SU-DHL-6 (cell line): ENCODE data around the gene CHMP1A.

Source experiments
- H2AFZ ChIP-seq: fragments of 200-600 bp; sonication (generic); 2 replicates; pipeline ENCODE4 v1.6.1; 2014; ENCODE audit warnings: low read depth, mild to moderate bottlenecking, moderate library complexity, mixed read lengths, antibody characterized with exemption, low read length; ENCODE audit not compliant: severe bottlenecking
- H3F3A ChIP-seq: fragments of 200-600 bp; shearing (Covaris generic); 2 replicates; pipeline ENCODE4 v1.6.0; 2016; ENCODE audit warnings: antibody characterized with exemption, mild to moderate bottlenecking; ENCODE audit not compliant: insufficient read depth
- H3K27ac ChIP-seq: fragments of 200-600 bp; sonication (generic); 2 replicates; pipeline ENCODE4 v1.5.1; 2016; ENCODE audit warnings: low read depth, mild to moderate bottlenecking, low read length, moderate library complexity, mixed read lengths
- H3K27me3 ChIP-seq: fragments of 200-600 bp; sonication (generic), shearing (Covaris generic); 2 replicates; pipeline ENCODE4 v1.6.0; 2014; ENCODE audit warnings: mild to moderate bottlenecking, low read length
- H3K36me3 ChIP-seq: fragments of 200-600 bp; sonication (generic); 2 replicates; pipeline ENCODE4 v1.6.1; 2014; ENCODE audit warnings: mild to moderate bottlenecking, low read length, mixed read lengths
- H3K4me2 ChIP-seq: fragments of 300-600, 200-600 bp; shearing (Covaris generic), sonication (generic); 2 replicates; pipeline ENCODE4 v1.6.0; 2014; ENCODE audit warnings: low read length, low read depth, mild to moderate bottlenecking; ENCODE audit not compliant: poor library complexity, severe bottlenecking
- H3K4me3 ChIP-seq: fragments of 200-600 bp; sonication (generic); 2 replicates; pipeline ENCODE4 v1.5.1; 2014; ENCODE audit warnings: antibody characterized with exemption, low read length, mild to moderate bottlenecking, mixed read lengths; ENCODE audit not compliant: insufficient read depth, poor library complexity, severe bottlenecking
- H3K79me2 ChIP-seq: fragments of 200-600 bp; sonication (generic); 2 replicates; pipeline ENCODE4 v1.6.1; 2014; ENCODE audit warnings: mild to moderate bottlenecking, low read length, moderate library complexity; ENCODE audit not compliant: insufficient read depth
- H3K9ac ChIP-seq: fragments of 200-600 bp; sonication (generic); 2 replicates; pipeline ENCODE4 v1.7.0; 2014; ENCODE audit warnings: mild to moderate bottlenecking, low read length
- H3K9me2 ChIP-seq: fragments of 200-600 bp; sonication (generic); replicated peaks from 2 replicates; pipeline ENCODE4 v1.6.1; 2014; ENCODE audit warnings: low read length; ENCODE audit not compliant: insufficient read depth
- H3K9me3 ChIP-seq: fragments of 200-600 bp; sonication (generic); 2 replicates; pipeline ENCODE4 v1.6.1; 2014; ENCODE audit warnings: low read length, mixed read lengths; ENCODE audit not compliant: insufficient read depth
- H4K20me1 ChIP-seq: fragments of 200-600 bp; sonication (generic); 2 replicates; pipeline ENCODE4 v1.6.1; 2014; ENCODE audit warnings: low read depth, mild to moderate bottlenecking, antibody characterized with exemption, low read length, moderate library complexity, mixed read lengths
- CTCF ChIP-seq: fragments of 200-600 bp; sonication (generic); IDR thresholded peaks from one replicate; pipeline ENCODE4 v1.5.1; 2017; ENCODE audit warnings: antibody characterized with exemption, mild to moderate bottlenecking, low read length, moderate library complexity; ENCODE audit not compliant: insufficient read depth, poor library complexity, severe bottlenecking
- EZH2phosphoT487 ChIP-seq: fragments of 200-600 bp; sonication (generic), shearing (Covaris generic); conservative IDR thresholded peaks from 2 replicates; pipeline ENCODE4 v1.6.1; 2018; ENCODE audit warnings: mild to moderate bottlenecking, antibody characterized with exemption, low read length, moderate library complexity, mixed read lengths

Gene CHMP1A

GRCh38 chr16:89607937-89608740, 49.4 kb downstream of the CHMP1A start:
- Histone ChIP-seq H3K9me2 (no peaks in the 10 kb centered on the region), H3K27me3 (no peaks in the 10 kb centered on the region), H3K4me3 (no peak overlapping the region), H3F3A (no peaks in the 10 kb centered on the region), H4K20me1 (no peaks in the 10 kb centered on the region), H3K27ac (no peak overlapping the region), H3K36me3 (no peaks in the 10 kb centered on the region), H3K79me2 (no peaks in the 10 kb centered on the region), H2AFZ (no peak overlapping the region), H3K4me2 (no peak overlapping the region), H3K9me3 (no peaks in the 10 kb centered on the region), H3K9ac (no peak overlapping the region)
- no peak for TF ChIP-seq EZH2phosphoT487
- no peak for TF ChIP-seq CTCF

GRCh38 chr16:89607453-89607852, 50.1 kb downstream of the CHMP1A start:
- Histone ChIP-seq H3F3A (no peaks in the 10 kb centered on the region), H3K9ac (no peak overlapping the region), H3K27me3 (no peaks in the 10 kb centered on the region), H4K20me1 (no peaks in the 10 kb centered on the region), H3K4me3 (no peak overlapping the region), H3K27ac (no peak overlapping the region), H3K9me3 (no peaks in the 10 kb centered on the region), H3K79me2 (no peaks in the 10 kb centered on the region), H3K4me2 (no peak overlapping the region), H3K36me3 (no peaks in the 10 kb centered on the region), H2AFZ (no peak overlapping the region), H3K9me2 (no peaks in the 10 kb centered on the region)
- TF ChIP-seq CTCF: no peak

GRCh38 chr16:89606006-89606405, 51.5 kb downstream of the CHMP1A start:
- H3K4me2 ChIP-seq: no peak overlapping the region

More at GRCh38 chr16:89606006-89606405, 51.5 kb downstream of the CHMP1A start:
- no peaks in the 10 kb centered on the region for H3K27me3 ChIP-seq
- H4K20me1 ChIP-seq: no peaks in the 10 kb centered on the region
- no peak overlapping the region for H3K27ac ChIP-seq
- no peaks in the 10 kb centered on the region for H3F3A ChIP-seq
- no peaks in the 10 kb centered on the region for H3K9me2 ChIP-seq
- no peak overlapping the region for H3K4me3 ChIP-seq
- H3K9ac ChIP-seq: no peak overlapping the region
- TF ChIP-seq EZH2phosphoT487: no peak
- no peak for TF ChIP-seq CTCF
- H3K79me2 ChIP-seq: no peaks in the 10 kb centered on the region
- no peaks in the 10 kb centered on the region for H3K36me3 ChIP-seq
- H2AFZ ChIP-seq: no peak overlapping the region
- H3K9me3 ChIP-seq: no peaks in the 10 kb centered on the region
